Activated naive CD8-positive, alpha-beta T cell (primary cell): Measurements from ENCODE around the gene PHACTR1.
"Not testable (repeated sequence)": the region's sequence is repeated elsewhere in the genome, so short reads cannot be mapped to it uniquely, and the experiment has no call there.

Source experiments
- H3K27ac Mint-ChIP-seq: one replicate; pipeline ENCODE4 v1.8.0; 2021; ENCODE audit warnings: mixed read lengths
- H3K27me3 Mint-ChIP-seq: one replicate; pipeline ENCODE4 v1.8.0; 2021; ENCODE audit warnings: mixed read lengths
- H3K36me3 Mint-ChIP-seq: one replicate; pipeline ENCODE4 v1.8.0; 2021; ENCODE audit warnings: mixed read lengths
- H3K4me1 Mint-ChIP-seq: one replicate; pipeline ENCODE4 v1.8.0; 2021; ENCODE audit warnings: low read depth, mixed read lengths
- H3K4me3 Mint-ChIP-seq: one replicate; pipeline ENCODE4 v1.8.0; 2021; ENCODE audit warnings: mild to moderate bottlenecking, mixed read lengths
- H3K9me3 Mint-ChIP-seq: one replicate; pipeline ENCODE4 v1.8.0; 2021; ENCODE audit warnings: low read depth, mixed read lengths

Gene PHACTR1

GRCh38 chr6:13105139-13105538, 388.6 kb downstream of the PHACTR1 start:
- no peak overlapping the region for H3K27ac Mint-ChIP-seq
- H3K36me3 Mint-ChIP-seq, result no peaks in the 10 kb centered on the region
- H3K4me3 Mint-ChIP-seq, result no peak overlapping the region
- no peaks in the 10 kb centered on the region for H3K9me3 Mint-ChIP-seq
- H3K4me1 Mint-ChIP-seq, result no peaks in the 10 kb centered on the region
- H3K27me3 Mint-ChIP-seq, result no peaks in the 10 kb centered on the region

- peaks cover 7% of the 10 kb centered on the region for H3K9me3 Mint-ChIP-seq
- peaks cover 13% of the 10 kb centered on the region for H3K27me3 Mint-ChIP-seq
- no peak overlapping the region for H3K27ac Mint-ChIP-seq
- no peaks in the 10 kb centered on the region for H3K4me1 Mint-ChIP-seq
- H3K36me3 Mint-ChIP-seq, result no peaks in the 10 kb centered on the region
- H3K4me3 Mint-ChIP-seq, result no peak overlapping the region
Measured at GRCh38 chr6:13112921-13113320, 396.4 kb downstream of the PHACTR1 start.

GRCh38 chr6:13113376-13113775, 396.8 kb downstream of the PHACTR1 start:
- no peak overlapping the region for H3K4me3 Mint-ChIP-seq
- no peaks in the 10 kb centered on the region for H3K36me3 Mint-ChIP-seq
- peaks cover 7% of the 10 kb centered on the region for H3K9me3 Mint-ChIP-seq
- H3K27ac Mint-ChIP-seq, result no peak overlapping the region
- no peaks in the 10 kb centered on the region for H3K4me1 Mint-ChIP-seq
- H3K27me3 Mint-ChIP-seq, result peaks cover 13% of the 10 kb centered on the region

- H3K36me3 Mint-ChIP-seq, result no peaks in the 10 kb centered on the region
- H3K9me3 Mint-ChIP-seq, result peaks cover 7% of the 10 kb centered on the region
- H3K4me1 Mint-ChIP-seq, result no peaks in the 10 kb centered on the region
- H3K27ac Mint-ChIP-seq, result no peak overlapping the region
- no peak overlapping the region for H3K4me3 Mint-ChIP-seq
- H3K27me3 Mint-ChIP-seq, result peaks cover 13% of the 10 kb centered on the region
Measured at GRCh38 chr6:13113981-13114593, 397.5 kb downstream of the PHACTR1 start.

GRCh38 chr6:13116155-13116554, 399.6 kb downstream of the PHACTR1 start:
- Mint-ChIP-seq H3K4me3 (no peak overlapping the region), H3K4me1 (no peaks in the 10 kb centered on the region), H3K36me3 (no peaks in the 10 kb centered on the region), H3K9me3 (peaks cover 4% of the 10 kb centered on the region), H3K27me3 (peaks cover 13% of the 10 kb centered on the region), H3K27ac (no peak overlapping the region)

GRCh38 chr6:13117570-13117969, 401.0 kb downstream of the PHACTR1 start:
- Mint-ChIP-seq H3K36me3 (no peaks in the 10 kb centered on the region), H3K4me1 (no peaks in the 10 kb centered on the region), H3K27me3 (peaks cover 11% of the 10 kb centered on the region), H3K4me3 (no peak overlapping the region), H3K27ac (no peak overlapping the region), H3K9me3 (no peaks in the 10 kb centered on the region)

GRCh38 chr6:13119549-13119948, 403.0 kb downstream of the PHACTR1 start:
- Mint-ChIP-seq H3K27ac (no peak overlapping the region), H3K4me3 (no peak overlapping the region), H3K9me3 (no peaks in the 10 kb centered on the region), H3K4me1 (no peaks in the 10 kb centered on the region), H3K36me3 (no peaks in the 10 kb centered on the region), H3K27me3 (peaks cover 8% of the 10 kb centered on the region)

- Mint-ChIP-seq H3K9me3 (no peaks in the 10 kb centered on the region), H3K27me3 (peaks cover 8% of the 10 kb centered on the region), H3K27ac (no peak overlapping the region), H3K4me3 (no peak overlapping the region), H3K36me3 (no peaks in the 10 kb centered on the region), H3K4me1 (no peaks in the 10 kb centered on the region)
Measured at GRCh38 chr6:13120483-13121482, 404.2 kb downstream of the PHACTR1 start.

GRCh38 chr6:13124131-13124530, 407.6 kb downstream of the PHACTR1 start:
- no peak overlapping the region for H3K27ac Mint-ChIP-seq
- no peaks in the 10 kb centered on the region for H3K4me1 Mint-ChIP-seq
- no peaks in the 10 kb centered on the region for H3K36me3 Mint-ChIP-seq
- no peaks in the 10 kb centered on the region for H3K9me3 Mint-ChIP-seq
- no peak overlapping the region for H3K4me3 Mint-ChIP-seq
- peaks cover 4% of the 10 kb centered on the region for H3K27me3 Mint-ChIP-seq

GRCh38 chr6:13125841-13126240, 409.3 kb downstream of the PHACTR1 start:
- Mint-ChIP-seq H3K27me3 (peaks cover 4% of the 10 kb centered on the region), H3K4me3 (no peak overlapping the region), H3K4me1 (no peaks in the 10 kb centered on the region), H3K9me3 (no peaks in the 10 kb centered on the region), H3K36me3 (no peaks in the 10 kb centered on the region), H3K27ac (no peak overlapping the region)

GRCh38 chr6:13131935-13132661, 415.5 kb downstream of the PHACTR1 start:
- Mint-ChIP-seq H3K36me3 (no peaks in the 10 kb centered on the region), H3K9me3 (no peaks in the 10 kb centered on the region), H3K27ac (no peak overlapping the region), H3K4me1 (no peaks in the 10 kb centered on the region), H3K27me3 (no peaks in the 10 kb centered on the region), H3K4me3 (no peak overlapping the region)

- H3K27me3 Mint-ChIP-seq, H3K4me3 Mint-ChIP-seq, H3K27ac Mint-ChIP-seq, H3K36me3 Mint-ChIP-seq, H3K4me1 Mint-ChIP-seq, H3K9me3 Mint-ChIP-seq: not testable (repeated sequence)
Measured at GRCh38 chr6:13133894-13134293, 417.3 kb downstream of the PHACTR1 start.

GRCh38 chr6:13135152-13135551, 418.6 kb downstream of the PHACTR1 start:
- Mint-ChIP-seq H3K4me3 (no peak overlapping the region), H3K4me1 (no peaks in the 10 kb centered on the region), H3K9me3 (no peaks in the 10 kb centered on the region), H3K27ac (no peak overlapping the region), H3K36me3 (no peaks in the 10 kb centered on the region), H3K27me3 (no peaks in the 10 kb centered on the region)

- H3K9me3 Mint-ChIP-seq, result no peaks in the 10 kb centered on the region
- no peaks in the 10 kb centered on the region for H3K36me3 Mint-ChIP-seq
- no peak overlapping the region for H3K4me3 Mint-ChIP-seq
- H3K27me3 Mint-ChIP-seq, result peaks cover 1% of the 10 kb centered on the region
- H3K4me1 Mint-ChIP-seq, result no peaks in the 10 kb centered on the region
- no peak overlapping the region for H3K27ac Mint-ChIP-seq
Measured at GRCh38 chr6:13139119-13139518, 422.6 kb downstream of the PHACTR1 start.

GRCh38 chr6:13140980-13141379, 424.4 kb downstream of the PHACTR1 start:
- H3K27me3 Mint-ChIP-seq, result peaks cover 1% of the 10 kb centered on the region
- no peaks in the 10 kb centered on the region for H3K36me3 Mint-ChIP-seq
- H3K9me3 Mint-ChIP-seq, result no peaks in the 10 kb centered on the region
- H3K4me3 Mint-ChIP-seq, result no peak overlapping the region
- no peak overlapping the region for H3K27ac Mint-ChIP-seq
- no peaks in the 10 kb centered on the region for H3K4me1 Mint-ChIP-seq
